Choroid plexus epithelial cell (primary cell): ENCODE data around the gene PYURF.

Experiments used
- DNase-seq: peaks from one replicate; pipeline ENCODE4 v3.0.0-alpha.2; 2010; ENCODE audit warnings: low read depth
- H3K4me3 ChIP-seq: 2 replicates; pipeline ENCODE4 v1.5.1; 2011; ENCODE audit warnings: low read depth, mild to moderate bottlenecking, control low read depth, low read length, moderate library complexity
- TF ChIP-seq, protein P1 (sequence below): conservative IDR thresholded peaks from 2 replicates; pipeline ENCODE4 v1.5.1; 2011; ENCODE audit warnings: low read depth, mild to moderate bottlenecking, control low read depth, inconsistent platforms, low read length, moderate library complexity

The PYURF gene

DNA sequence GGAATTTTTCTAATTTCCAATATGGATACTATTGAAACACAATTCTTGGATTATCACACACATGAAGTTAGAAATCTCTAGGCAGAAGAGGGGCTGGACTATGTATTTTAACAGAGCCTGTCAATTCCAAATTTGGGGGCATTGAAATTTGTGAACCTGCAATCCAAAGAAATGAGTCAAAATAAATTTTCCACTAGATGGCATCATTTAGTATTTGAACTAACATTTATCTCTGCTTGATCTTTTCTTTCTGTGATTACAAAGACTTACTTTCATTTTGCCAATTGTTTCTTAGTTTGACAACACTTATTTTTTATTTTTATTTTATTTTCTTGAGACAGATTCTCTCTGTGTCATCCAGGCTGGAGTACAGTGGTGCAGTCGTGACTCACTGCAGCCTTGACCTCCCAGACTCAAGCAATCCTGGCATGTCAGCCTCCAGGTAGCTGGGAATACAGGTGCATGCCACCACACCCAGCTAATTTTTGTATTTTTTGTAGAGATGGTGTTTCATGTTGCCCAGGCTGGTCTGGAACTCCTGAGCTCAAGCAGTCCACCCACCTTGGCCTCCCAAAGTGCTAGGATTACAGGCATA, 2.7 kb upstream of the PYURF start:
- TF ChIP-seq, protein P1, sequence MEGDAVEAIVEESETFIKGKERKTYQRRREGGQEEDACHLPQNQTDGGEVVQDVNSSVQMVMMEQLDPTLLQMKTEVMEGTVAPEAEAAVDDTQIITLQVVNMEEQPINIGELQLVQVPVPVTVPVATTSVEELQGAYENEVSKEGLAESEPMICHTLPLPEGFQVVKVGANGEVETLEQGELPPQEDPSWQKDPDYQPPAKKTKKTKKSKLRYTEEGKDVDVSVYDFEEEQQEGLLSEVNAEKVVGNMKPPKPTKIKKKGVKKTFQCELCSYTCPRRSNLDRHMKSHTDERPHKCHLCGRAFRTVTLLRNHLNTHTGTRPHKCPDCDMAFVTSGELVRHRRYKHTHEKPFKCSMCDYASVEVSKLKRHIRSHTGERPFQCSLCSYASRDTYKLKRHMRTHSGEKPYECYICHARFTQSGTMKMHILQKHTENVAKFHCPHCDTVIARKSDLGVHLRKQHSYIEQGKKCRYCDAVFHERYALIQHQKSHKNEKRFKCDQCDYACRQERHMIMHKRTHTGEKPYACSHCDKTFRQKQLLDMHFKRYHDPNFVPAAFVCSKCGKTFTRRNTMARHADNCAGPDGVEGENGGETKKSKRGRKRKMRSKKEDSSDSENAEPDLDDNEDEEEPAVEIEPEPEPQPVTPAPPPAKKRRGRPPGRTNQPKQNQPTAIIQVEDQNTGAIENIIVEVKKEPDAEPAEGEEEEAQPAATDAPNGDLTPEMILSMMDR, result peak; percentile 39
- DNase-seq, result peak; percentile 31
- H3K4me3 ChIP-seq, result no peak overlapping the region

DNA sequence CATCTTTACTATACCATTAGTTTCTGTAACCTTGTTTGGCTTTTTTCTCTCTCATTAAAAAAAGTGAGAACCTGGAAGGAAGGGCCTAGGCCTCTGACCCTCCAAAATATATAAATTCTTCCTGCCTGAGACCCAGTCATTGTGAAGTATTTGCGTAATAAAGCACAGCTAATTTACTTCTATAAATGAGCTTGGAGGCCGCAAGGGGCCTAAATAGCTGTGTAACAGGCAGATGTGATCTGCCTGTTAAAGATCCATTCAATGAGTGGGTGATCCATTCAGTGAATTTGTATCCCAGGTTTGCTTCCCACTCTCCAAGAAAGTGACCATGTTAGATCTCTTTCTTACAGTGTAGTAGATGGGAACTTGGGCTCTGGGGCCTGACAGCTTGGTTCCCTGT, 595 bp upstream of the PYURF start:
- DNase-seq, result peak; percentile 7
- TF ChIP-seq, protein P1, result no peak
- peak overlapping the region; percentile 86 for H3K4me3 ChIP-seq

DNA sequence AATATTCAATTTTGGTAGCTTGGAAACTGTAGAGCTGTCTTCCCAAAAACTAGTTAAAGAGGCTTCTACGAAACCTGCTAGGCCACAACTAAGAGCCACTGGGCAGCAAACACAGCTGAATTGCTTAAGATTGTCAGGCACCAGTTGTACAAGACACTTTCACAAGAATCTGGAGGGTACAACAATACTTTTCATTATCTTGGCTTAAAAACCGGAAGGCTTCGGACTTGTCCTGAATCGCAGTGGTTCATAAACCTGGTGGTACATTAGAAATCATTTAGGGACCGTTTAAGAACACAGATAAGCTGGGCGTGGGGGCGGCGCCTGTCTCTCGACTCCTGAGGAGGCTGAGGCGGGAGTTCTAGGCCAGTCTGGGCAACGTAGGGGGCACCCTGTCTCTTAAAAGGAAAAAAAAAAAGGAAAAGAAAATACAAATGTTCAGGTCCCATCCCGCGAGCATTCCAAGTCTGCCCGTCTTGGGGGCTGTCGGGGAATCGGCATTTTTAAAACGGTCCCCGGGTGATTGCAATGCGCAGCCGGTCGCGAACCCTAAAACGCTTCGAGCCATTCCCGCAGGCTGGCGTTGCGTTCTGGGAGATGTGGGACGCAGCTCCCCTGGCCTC, 763 bp downstream of the PYURF start:
- H3K4me3 ChIP-seq, result peak overlapping the region; percentile 86
- TF ChIP-seq, protein P1, result no peak
- DNase-seq, result peak; percentile 36

DNA sequence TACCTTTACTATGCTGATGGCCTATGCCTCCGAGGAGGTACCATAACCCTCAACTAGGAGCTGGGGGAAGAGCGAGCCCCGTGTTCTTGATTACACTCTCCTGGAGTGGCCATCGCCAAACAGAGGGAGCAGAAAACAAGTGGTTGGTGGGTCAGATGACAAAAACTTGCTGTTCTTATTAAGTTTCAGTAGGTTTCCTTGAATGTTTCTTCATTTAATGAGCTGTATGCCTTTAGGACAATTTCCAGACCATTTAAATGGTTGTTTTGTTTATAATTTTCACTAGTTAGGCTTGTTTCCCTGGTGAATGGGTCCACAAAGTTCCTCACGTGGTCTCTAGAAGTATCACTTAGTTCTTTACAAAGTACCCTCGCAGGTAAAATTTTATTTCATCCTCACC, 4.7 kb downstream of the PYURF start:
- H3K4me3 ChIP-seq, result no peak overlapping the region
- DNase-seq, result no peak
- TF ChIP-seq, protein P1, result no peak

DNA sequence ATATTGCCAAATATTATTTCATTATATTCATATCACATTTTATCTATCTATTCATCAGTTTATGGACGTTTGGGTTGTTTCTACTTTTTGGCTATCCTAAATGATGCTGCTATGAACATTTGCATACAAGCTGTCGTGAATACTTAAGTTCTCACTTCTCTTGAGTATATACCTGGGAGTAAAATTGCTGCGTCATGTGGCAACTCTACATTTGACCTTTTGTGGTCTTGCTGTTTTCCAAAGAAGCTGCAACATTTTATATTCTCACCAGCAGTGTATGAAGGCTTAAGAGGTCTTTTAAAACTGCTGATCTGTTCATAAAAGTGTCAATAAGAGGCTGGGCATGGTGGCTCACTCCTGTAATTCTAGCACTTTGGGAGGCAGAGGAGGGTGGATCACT, 5.8 kb downstream of the PYURF start:
- no peak overlapping the region for H3K4me3 ChIP-seq
- TF ChIP-seq, protein P1, result no peak
- DNase-seq, result peak; percentile 37

DNA sequence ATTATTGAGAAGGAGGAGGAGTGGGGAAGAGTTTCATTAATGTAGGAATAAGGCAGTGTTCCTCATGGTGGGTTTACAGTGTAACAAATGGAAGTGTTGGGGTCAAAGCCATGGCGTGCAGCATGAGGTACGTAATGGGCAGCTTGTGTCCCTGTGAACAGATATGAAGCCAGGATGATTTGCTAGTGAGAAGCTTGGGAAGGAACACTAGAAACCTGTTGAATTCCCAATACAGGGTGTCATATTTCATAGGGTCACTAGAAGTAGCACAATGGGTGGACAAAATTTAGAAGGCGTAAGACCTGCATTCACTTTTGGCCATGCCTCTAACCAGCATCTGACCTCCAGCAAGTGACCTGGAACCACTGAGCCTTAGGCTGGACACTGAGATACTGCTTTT, 6.8 kb downstream of the PYURF start:
- H3K4me3 ChIP-seq, result no peak overlapping the region
- TF ChIP-seq, protein P1, result no peak
- DNase-seq, result no peak
